Breast epithelium (tissue), 4 donors: Measurements from ENCODE around the gene NPC2. TPM values are rescaled to one million over a fixed set of nuclear protein-coding genes. Genes with fewer than 3 reads are reported as not detected.

ENCODE experiments used
- DNase-seq, 2 donors: peaks; one replicate each; pipeline ENCODE4 v3.0.0-alpha.2; 2019; ENCODE audit warnings: low spot score in 2 of 2
- H3K27ac ChIP-seq, 2 donors: fragments of 200-600 bp; sonication (generic) in 1 of 2; one replicate each; pipeline ENCODE4 v1.5.1; 2016 to 2019; ENCODE audit warnings: mild to moderate bottlenecking in 1 of 2
- H3K27me3 ChIP-seq, 2 donors: fragments of 200-600 bp; sonication (generic) in 1 of 2; one replicate each; pipeline versions ENCODE4 v1.5.1 to v1.6.0; 2017 to 2019; ENCODE audit warnings: control low read depth in 1 of 2, mild to moderate bottlenecking in 1 of 2
- H3K36me3 ChIP-seq: fragments of 200-600 bp; one replicate; pipeline ENCODE4 v1.5.1; 2019
- H3K4me1 ChIP-seq, 2 donors: fragments of 200-600 bp; sonication (generic); one replicate each; pipeline ENCODE4 v1.5.1; 2016 to 2019; ENCODE audit warnings: control low read depth in 1 of 2
- H3K4me3 ChIP-seq, 3 donors: fragments of 200-600 bp; sonication (generic); 1 replicate in 2 of 3; 2 replicates in 1 of 3; pipeline ENCODE4 v1.5.1; 2016 to 2019; ENCODE audit warnings: mild to moderate bottlenecking in 3 of 3, moderate library complexity in 2 of 3
- H3K9me3 ChIP-seq, 2 donors: fragments of 200-600 bp; sonication (generic) in 1 of 2; one replicate each; pipeline ENCODE4 v1.5.1; 2016 to 2019; ENCODE audit warnings: control low read depth in 1 of 2
- POLR2A ChIP-seq: fragments of 450-650 bp; IDR thresholded peaks from one replicate; pipeline ENCODE4 v1.6.1; 2016; ENCODE audit warnings: antibody characterized with exemption, mild to moderate bottlenecking, moderate library complexity
- POLR2AphosphoS5 ChIP-seq, 3 donors: sonication (generic); formaldehyde crosslinking; IDR thresholded peaks; one replicate each; pipeline ENCODE4 v1.6.1; 2017; ENCODE audit warnings: antibody characterized with exemption in 3 of 3
- intact Hi-C: fragments of 100-400 bp; cut with DNase I; formaldehyde crosslinking; loops from one replicate; pipeline ENCODE4 v1.15.1; 2023; ENCODE audit warnings: low total_unique reads
- total RNA-seq, 3 donors: library from RNA; depleted of rRNA; stranded (reverse); fragments of >200 nt; gene quantifications; one replicate each; pipeline ENCODE4 v1.1.0, GENCODE V29; 2016
- TF ChIP-seq, protein P1 (sequence below), 3 donors: fragments of 450-650 bp; IDR thresholded peaks; one replicate each; pipeline ENCODE4 v1.5.1; 2016 to 2017; ENCODE audit warnings: antibody characterized with exemption in 3 of 3, mild to moderate bottlenecking in 3 of 3, moderate library complexity in 3 of 3

Gene NPC2
- total RNA-seq, 3 donors from 2014 or later, result 277 to 663 (median 594) TPM

DNA sequence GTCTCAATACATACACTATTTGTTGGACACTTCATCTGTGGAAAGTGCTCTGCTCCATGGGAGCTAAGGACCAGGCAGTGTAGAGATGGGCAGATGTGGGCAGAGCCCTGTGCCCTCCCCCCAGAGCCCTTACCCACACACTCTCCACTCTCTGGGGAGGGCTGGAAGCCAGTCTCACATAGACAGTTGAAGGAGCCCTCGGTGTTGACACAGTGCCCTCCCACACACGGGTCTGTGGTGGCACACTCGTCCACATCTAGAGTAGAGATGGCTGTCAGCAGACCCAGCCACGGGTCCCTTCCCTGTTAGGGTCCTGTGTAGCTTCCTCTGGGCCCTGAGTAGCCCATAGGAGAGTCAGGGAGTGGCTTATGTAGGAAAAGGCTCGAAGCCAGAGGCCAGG, 14.7 kb upstream of the NPC2 start:
- no peaks in the 10 kb centered on the region for H3K4me1 ChIP-seq
- H3K27ac ChIP-seq, result peak overlapping the region; percentile 29 to 48
- DNase-seq, result peak in 1 of 2 donors; percentile 18
- H3K4me3 ChIP-seq, result no peak overlapping the region
- H3K36me3 ChIP-seq, result no peaks in the 10 kb centered on the region
- intact Hi-C loops, result no loop called here
- no peaks in the 10 kb centered on the region for H3K27me3 ChIP-seq
- TF ChIP-seq POLR2AphosphoS5 (IDR thresholded peaks at IDR 0.05), result no peak
- no peak for TF ChIP-seq POLR2A
- TF ChIP-seq, protein P1, sequence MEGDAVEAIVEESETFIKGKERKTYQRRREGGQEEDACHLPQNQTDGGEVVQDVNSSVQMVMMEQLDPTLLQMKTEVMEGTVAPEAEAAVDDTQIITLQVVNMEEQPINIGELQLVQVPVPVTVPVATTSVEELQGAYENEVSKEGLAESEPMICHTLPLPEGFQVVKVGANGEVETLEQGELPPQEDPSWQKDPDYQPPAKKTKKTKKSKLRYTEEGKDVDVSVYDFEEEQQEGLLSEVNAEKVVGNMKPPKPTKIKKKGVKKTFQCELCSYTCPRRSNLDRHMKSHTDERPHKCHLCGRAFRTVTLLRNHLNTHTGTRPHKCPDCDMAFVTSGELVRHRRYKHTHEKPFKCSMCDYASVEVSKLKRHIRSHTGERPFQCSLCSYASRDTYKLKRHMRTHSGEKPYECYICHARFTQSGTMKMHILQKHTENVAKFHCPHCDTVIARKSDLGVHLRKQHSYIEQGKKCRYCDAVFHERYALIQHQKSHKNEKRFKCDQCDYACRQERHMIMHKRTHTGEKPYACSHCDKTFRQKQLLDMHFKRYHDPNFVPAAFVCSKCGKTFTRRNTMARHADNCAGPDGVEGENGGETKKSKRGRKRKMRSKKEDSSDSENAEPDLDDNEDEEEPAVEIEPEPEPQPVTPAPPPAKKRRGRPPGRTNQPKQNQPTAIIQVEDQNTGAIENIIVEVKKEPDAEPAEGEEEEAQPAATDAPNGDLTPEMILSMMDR (IDR thresholded peaks at IDR 0.05), result no peak
- H3K9me3 ChIP-seq, result no peaks in the 10 kb centered on the region

DNA sequence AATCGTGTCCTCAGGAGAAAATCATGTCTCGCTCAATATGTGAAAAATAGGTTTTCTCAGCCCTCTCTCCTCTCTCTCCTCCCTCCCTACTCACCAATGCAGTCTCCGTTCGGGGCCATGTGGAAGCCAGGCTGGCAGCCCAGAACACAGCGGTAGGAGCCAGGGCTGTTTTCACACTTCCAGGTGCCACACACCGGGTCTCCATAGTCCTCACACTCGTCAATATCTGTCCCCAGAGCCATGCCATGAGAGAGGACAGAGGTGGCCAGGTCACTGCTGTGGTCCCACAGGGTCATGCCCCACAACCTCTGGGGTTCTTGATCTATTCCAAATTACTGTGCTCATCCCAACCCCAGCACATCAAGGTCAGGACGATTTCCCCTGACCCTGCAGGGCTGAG, 14.0 kb upstream of the NPC2 start:
- DNase-seq, result peak in 1 of 2 donors; percentile 13
- TF ChIP-seq POLR2AphosphoS5 (IDR thresholded peaks at IDR 0.05), result no peak
- no peak for TF ChIP-seq POLR2A
- TF ChIP-seq, protein P1 (IDR thresholded peaks at IDR 0.05), result no peak
- Histone ChIP-seq H3K36me3 (no peaks in the 10 kb centered on the region), H3K27me3 (no peaks in the 10 kb centered on the region), H3K4me1 (no peaks in the 10 kb centered on the region), H3K4me3 (no peak overlapping the region), H3K27ac (peak overlapping the region in 1 of 2 donors; percentile 32), H3K9me3 (no peaks in the 10 kb centered on the region)
- intact Hi-C loops, result no loop called here

DNA sequence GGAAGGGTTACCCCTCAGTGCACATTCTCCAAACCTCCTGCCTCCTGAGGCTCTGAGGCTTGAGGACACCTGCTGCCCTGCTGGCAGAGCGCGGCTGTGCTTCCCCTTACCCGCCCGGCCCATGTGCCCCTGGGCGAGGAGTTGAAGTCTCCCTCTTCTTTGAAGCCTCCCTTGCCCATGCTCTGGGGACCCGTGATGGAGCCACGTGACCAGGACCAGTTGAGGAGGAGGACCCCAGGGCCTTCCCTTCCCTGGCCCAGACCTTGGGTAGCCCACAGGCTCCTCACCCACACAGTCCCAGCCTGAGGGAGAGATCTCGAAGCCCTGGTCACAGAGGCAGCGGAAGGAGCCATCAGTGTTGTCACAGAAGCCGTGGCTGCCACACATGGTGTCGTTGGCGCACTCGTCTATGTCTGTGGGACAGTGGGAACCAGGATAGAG, 13.3 kb upstream of the NPC2 start:
- DNase-seq, result peak in 1 of 2 donors; percentile 18
- Histone ChIP-seq H3K36me3 (no peaks in the 10 kb centered on the region), H3K9me3 (no peaks in the 10 kb centered on the region), H3K4me1 (no peaks in the 10 kb centered on the region), H3K27me3 (no peaks in the 10 kb centered on the region), H3K4me3 (no peak overlapping the region), H3K27ac (peak overlapping the region; percentile 13 to 19)
- TF ChIP-seq POLR2AphosphoS5 (IDR thresholded peaks at IDR 0.05), result no peak
- TF ChIP-seq POLR2A, result no peak
- TF ChIP-seq, protein P1 (IDR thresholded peaks at IDR 0.05), result no peak
- intact Hi-C loops, result no loop called here

DNA sequence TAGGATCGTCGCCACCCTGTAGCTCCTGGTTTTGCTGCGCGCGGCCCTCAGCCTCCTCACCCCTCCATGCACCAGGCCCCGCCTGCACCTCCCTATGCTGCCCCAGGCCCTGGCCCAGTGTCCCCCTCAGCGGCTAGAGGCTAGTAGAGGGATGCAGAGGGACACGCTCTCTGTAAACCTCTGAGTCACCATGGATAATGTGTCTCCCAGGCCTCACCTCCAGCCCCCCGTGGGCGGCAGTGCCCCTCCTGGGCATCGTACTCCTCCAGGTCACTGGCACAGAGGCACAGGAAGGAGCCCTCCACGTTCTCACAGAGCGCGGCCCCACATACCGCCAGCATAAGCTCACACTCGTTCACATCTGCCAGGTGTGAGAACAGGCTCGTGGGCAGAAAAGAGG, 12.7 kb upstream of the NPC2 start:
- intact Hi-C loops, result no loop called here
- no peaks in the 10 kb centered on the region for H3K36me3 ChIP-seq
- TF ChIP-seq POLR2A, result no peak
- no peak for TF ChIP-seq POLR2AphosphoS5 (IDR thresholded peaks at IDR 0.05)
- TF ChIP-seq, protein P1 (IDR thresholded peaks at IDR 0.05), result no peak

DNA sequence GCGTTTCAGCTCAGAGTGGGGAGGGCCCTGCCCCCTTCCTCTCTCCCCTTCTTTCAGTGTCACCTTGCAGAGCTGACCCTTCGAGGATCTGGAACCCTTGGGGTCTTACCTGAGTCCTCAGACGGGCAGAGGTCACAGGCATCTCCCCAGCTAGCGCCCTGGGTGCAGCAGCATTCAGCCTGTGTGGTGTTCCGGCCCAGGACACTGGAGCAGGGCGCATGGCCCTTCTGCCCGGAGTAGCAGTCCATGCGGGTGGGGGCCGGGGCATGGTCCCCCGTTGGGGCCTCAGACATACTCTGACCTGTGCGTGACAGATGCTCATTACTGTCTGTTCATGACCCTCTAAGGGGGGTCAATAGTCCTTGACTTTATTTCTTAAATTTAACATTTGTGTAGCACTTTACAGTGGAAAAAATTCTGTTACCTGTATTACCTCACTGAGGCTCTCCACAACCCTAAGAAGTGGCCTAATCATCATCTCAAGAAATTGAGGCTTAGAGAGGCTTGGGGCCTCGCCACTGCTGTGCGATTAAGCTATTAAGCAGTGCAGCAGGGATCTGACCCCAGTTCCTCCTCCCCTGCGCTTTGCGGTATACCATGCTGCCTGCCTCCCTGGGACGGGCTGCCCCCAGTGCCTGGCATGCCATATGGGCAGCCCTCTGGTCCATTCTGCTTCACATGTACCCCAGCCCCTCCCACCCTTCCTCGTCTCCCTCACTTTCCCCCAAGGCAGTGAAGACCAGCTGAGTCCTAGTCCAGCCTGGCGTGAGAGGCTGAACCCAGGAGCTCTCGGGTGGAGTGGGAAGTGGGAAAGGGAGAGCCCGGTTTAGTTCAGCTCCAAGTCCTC, 12.0 kb upstream of the NPC2 start:
- no peaks in the 10 kb centered on the region for H3K36me3 ChIP-seq
- no peak overlapping the region for H3K4me3 ChIP-seq
- H3K27me3 ChIP-seq, result no peaks in the 10 kb centered on the region
- no peak for DNase-seq
- H3K4me1 ChIP-seq, result no peaks in the 10 kb centered on the region
- H3K27ac ChIP-seq, result peak overlapping the region in 1 of 2 donors; percentile 19
- TF ChIP-seq POLR2AphosphoS5 (IDR thresholded peaks at IDR 0.05), result no peak
- TF ChIP-seq POLR2A, result no peak
- TF ChIP-seq, protein P1 (IDR thresholded peaks at IDR 0.05), result no peak
- intact Hi-C loops, result no loop called here
- H3K9me3 ChIP-seq, result no peaks in the 10 kb centered on the region

More for the DNA sequence above, 12.7 kb upstream of the NPC2 start:
- Histone ChIP-seq H3K27ac (peak overlapping the region; percentile 13 to 19), H3K4me3 (no peak overlapping the region), H3K27me3 (no peaks in the 10 kb centered on the region), H3K4me1 (no peaks in the 10 kb centered on the region), H3K9me3 (no peaks in the 10 kb centered on the region)
- peak in 1 of 2 donors; percentile 15 for DNase-seq
